NCI-H146 treated with DMSO at 0.1 percent for 48 hours (cell line): Measurements from ENCODE around the gene TPCN2.
"Not testable (repeated sequence)": the region's sequence is repeated elsewhere in the genome, so short reads cannot be mapped to it uniquely, and the experiment has no call there.

ENCODE experiments used
- DNase-seq: peaks from one replicate; lab custom pipeline; 2025; ENCODE audit not compliant: unreplicated experiment; lab: John Stamatoyannopoulos, UW

TPCN2 gene

DNA sequence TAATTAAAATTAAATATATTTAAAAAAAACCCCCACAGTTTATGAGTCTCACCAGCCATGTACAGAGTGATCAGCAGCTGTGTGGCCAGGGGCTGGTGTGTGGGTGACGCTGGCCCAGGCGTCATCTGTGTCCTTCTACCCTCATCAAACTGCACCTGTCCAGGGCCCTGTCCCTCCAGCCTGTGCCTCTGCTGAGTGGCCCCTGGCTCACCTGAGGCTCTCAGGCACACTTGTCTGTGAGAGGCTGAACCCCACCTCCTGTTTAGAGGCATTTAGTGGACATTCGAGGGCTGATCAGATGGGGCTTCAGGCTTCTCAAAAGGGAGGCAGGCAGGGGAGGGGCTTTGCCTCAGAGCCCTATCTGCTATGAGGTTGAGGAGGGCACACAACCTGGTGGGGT, 77.1 kb downstream of the TPCN2 start:
- no peak for DNase-seq

DNA sequence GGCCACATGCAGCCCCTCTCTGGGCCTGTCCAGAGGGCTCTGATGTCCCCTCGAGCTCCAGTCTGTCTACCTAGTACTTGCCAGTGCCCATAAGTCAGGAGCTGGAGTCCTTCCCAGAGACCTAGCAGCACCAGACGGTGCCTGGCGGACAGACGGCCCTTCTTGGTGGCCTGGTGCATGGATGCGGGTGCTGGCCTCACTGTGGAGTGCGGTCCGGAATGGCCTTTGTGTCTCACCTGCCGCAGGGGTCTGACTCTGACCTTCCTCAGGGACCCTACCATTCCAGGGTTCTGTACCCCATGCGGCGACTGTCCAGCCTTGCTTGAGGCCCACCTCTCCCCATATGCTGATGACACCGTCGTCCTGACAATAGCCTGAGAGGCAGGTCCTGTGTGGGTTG, 77.6 kb downstream of the TPCN2 start:
- no peak for DNase-seq

DNA sequence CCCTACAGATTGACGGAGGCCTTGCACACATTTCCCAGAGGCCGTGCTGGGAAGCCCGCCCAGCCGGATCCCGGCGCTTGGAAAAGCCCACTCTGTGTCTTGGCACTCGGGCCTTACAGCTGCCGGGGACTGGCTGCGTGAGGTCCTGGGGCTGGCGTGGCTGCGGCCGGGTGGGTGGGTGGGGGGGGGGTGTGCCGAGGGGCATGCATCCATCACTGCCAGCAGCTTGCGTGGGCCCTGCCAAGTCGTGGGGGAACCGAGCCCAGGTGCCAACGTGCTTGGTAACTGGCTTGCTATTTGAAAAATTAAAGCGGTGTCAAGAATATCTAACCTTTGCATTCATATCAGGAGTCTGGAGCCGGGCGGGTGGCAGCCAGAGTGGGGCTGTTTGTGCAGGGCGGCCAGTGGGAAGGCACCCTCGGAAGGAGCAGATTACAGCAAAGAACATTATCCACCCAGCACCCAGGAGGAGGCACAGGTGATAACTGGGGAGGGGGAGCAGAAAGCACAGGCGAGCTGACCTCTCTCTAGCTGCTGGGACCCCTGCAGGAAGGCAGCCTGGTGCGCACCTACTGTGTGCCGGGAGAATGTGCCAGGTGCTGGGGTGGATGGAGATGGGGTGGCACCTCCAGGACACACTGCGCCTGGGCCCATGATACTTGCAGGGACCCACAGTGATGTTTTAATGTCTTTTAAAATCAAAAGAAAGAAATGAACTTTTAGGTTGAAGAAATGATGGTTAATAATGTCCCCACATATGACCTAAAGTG, 78.5 kb downstream of the TPCN2 start:
- DNase-seq, result no peak

DNA sequence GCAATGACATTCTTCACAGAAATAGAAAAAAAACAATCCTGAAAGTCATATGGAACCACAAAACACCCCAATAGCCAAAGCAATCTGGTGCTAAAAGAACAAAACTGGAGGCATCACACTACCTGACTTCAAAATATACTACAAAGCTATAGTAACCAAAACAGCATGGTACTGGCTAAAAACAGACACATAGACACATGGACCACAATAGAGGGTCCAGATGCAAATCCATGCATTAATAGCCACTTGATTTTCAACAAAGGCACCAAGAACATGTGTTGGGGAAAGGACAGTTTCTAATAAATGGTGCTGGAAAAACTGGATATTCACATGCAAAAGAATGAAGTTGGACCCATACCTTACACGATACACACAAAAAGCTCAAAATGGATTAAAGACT, 79.2 kb downstream of the TPCN2 start:
- no peak for DNase-seq

DNA sequence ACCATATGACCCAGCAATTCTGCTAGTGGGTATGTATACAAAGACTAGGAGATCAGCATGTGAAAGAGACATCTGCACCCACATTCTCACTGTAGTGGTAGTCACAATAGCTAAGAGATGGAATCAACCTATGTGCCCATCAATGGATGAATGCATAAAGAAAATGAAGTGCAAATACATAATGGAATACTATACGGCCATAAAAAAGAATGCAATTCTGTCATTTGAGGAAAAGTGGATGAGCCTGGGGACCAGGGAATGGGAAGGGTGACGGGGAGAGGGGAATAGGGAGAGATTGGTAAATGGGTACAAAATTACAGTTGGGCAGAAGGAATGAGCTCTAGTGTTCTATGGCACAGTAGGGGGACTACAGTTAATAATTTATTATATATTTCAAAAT, 80.3 kb downstream of the TPCN2 start:
- DNase-seq, result no peak

DNA sequence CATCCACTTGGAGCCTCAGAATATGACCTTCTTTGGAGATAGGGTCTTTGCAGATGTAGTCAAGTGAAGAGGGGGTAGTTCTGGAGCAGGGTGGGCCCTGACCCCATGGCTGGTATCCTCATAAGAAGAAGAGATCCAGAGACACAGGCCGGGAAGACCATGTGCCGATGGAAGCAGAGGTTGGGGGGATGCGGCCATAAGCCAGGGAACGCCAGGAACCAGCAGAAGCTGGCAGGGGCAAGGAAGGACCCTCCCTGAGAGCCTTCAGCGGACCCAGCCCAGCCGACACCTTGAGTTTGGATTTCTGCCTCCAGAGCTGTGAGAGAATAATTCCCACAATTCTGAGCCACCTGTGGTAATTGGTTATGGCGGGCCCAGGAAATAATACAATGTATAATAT, 80.9 kb downstream of the TPCN2 start:
- no peak for DNase-seq

DNA sequence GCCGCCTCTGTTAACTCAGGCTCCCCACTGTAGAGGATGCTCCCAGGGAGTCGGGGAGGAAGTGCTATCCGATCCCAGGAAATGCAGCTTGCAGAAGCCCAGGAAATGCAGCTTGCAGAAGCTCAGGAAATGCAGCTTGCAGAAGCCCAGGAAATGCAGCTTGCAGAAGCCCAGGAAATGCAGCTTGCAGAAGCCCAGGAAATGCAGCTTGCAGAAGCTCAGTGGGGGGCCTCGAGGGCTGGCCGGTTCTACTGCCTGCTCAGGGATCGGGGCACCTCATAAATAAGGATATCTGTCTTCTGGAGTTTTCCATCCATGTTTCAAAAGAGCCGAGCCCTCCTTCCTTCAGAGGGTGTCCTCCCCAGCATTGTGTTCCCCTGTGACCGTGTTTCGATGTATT, 81.9 kb downstream of the TPCN2 start:
- DNase-seq, result no peak

DNA sequence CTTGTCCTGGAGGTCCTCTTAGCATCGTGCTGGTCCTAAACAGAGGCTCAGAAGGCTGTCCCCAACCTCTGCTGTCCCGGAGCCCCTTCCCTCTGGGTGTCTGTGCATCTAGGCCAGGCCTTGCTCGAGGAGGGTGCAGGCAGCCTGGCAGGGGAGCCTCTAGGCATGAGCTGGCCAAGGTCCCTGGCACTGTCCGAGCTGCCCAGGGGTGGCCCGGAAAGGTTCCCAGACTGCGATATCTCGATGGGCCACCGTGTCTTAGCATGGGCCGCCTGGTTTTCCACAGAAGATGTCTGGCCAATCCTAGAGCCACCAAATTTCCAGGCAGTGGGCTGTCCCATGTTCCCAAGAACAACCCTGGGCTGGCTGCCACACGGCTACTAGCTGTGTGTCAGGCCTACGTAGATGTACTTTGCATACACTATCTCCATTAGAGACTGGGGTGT, 82.4 kb downstream of the TPCN2 start:
- no peak for DNase-seq

DNA sequence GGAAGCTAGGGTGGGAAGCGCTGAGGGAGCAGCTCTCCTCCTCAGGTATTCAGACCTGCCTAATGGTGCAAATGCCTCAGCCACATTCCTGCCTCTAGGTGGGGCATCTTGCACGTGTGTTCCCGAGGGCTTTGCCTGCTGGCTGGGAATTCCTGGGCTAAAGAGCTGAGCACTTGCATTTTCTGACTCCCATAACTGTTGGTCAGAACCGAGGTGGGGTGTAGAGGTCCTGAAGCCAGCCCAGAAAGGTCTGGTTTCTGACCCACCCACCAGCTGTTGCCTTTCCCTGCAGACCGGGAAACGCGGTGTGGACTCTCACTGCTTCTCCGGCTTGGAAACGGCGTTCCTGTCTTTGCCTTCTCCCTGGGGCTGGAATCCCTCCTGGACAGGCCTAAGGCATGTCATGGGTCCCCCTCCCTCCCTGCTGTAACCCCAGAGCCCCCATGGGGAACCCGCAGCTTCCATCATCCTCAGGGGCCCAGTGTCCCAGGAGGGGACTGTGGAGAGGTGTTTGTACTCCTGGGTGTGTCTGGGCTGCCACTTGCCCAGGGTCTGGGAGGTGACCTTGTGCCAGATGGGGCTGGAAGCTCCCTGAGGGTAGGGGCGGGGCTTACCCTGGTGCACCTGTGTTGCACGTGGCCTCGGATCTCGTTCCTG, 83.0 kb downstream of the TPCN2 start:
- no peak for DNase-seq

DNA sequence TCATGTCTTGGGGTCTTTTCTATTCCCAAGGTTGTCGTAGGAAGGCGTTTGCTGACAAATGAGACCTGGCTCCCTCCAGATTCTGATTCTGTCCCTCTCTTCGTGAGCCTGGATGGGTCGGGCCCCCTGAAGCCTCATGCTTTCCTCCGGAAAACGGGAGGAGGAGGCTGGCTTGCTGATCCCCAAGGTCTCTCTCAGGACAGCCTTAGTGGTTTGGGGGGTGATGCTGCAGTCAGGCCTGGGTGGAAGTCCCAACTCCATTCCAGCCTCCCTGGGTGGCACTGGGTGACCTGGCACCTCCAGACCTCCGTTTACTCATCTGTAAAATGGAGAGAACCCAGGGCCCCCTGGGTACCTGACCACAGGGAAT, 83.6 kb downstream of the TPCN2 start:
- no peak for DNase-seq

DNA sequence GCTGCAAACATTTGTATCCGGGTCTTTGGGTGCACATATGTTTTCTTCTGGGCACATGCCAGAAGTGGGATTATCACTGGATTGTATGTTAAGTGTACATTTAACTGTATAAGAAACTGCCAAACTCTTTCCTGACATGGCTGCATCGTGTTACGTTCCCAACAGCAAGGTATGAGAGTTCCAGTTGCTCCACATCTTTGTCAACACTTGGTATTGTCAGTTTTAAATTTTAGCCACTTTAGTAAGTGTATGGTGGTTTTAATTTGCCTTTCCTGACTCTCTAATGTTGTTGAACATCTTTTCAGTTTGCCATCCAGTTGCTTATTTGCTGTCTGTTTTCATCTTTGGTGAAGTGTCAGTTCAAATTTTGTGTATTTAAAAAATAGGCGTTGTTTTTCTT, 84.5 kb downstream of the TPCN2 start:
- no peak for DNase-seq

DNA sequence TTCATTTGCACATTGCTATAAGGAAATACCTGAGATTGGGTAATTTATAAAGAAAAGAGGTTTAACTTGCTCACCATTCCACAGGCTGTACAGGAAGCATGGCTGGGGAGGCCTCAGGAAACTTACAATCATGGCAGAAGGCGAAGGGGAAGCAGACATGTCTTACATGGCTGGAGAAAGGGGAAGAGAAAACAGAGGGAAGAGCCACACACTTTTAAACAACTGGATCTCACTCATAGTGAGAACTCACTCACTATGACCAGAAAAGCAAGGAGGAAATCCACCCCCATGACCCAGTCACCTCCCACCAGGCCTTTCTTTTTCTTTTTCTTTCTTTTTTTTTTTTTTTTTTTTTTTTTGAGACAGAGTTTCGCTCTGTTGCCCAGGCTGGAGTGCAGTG, 85.5 kb downstream of the TPCN2 start:
- DNase-seq, result not testable (repeated sequence)

DNA sequence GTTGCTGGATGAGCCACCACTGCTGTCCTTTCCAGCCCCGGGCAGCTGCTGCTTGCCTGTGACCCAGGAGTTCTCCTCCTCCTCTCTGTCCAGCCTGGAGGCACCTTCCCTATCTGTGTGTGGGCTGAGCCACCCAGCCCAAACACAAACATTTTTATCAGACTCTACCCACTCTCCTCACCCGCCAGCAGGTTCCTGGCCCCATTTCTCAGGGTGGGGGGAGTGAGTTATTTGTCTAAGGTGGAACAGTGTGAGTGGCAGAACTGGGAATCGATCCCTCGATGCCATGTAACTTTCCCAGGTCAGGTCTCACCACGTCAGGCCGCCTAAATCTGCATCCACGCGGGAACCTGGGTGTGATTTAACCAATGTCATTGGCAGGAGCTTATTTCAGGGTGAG, 86.2 kb downstream of the TPCN2 start:
- DNase-seq, result no peak

DNA sequence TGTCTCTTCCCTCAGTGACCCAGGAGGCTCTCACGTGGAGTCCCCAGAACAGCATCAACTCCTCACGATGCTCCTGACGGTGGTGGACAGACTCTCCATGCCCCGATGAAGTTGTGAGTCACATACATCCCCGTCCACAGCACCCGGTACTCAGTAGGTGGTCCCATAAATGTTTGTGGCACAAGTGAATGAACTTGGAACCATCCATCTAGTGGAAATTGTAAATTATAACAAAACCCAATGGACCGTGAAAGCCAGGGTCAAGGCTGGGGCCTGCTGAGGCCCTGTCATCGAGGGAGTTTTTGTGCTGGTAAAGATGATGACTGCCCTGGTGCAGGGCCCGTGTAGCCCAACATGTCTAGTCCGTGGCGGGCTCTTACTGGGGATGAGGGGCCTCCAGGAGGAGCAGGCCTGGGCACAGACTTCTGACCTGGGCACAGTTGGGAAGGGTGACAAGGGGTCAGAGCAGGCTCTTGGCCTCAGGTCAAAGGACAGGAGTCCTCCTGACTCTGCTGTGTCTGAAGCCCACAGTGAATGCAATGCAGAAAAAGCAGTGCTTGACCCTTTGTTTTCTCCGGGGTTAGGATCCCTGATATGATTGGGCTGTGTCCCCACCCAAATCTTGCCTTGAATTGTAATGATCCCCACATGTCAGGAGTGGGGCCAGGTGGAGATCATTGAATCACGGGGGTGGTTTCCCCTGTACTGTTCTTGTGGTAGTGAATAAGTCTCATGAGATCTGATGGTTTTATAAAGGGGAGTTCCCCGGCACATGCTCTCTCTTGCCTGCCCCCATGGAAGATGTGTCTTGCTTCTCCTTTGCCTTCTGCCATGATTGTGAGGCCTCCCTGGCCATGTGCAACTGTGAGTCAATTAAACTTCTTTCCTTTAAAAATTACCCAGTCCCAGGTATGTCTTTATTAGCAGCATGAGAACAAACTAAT, 87.0 kb downstream of the TPCN2 start:
- DNase-seq, result no peak

DNA sequence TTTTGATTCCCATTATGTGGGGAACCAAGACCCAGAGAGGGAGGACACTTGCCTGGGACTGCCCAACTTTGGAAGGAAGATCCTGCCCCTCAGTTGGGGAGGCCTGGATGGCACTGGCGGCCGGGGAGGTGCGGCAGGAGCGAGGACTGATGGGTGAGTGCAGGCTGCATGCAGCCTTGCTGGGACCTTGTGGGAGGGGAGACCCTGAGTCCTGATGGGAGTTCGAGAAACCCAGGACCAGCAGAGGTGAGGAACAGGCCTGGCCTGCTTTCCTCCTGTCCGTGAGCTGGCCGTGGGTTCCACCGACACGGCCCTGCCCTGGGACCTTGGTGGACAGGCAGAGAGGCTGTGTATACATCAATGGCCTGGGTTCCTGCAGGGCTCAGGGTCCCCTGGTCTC, 87.7 kb downstream of the TPCN2 start:
- no peak for DNase-seq

DNA sequence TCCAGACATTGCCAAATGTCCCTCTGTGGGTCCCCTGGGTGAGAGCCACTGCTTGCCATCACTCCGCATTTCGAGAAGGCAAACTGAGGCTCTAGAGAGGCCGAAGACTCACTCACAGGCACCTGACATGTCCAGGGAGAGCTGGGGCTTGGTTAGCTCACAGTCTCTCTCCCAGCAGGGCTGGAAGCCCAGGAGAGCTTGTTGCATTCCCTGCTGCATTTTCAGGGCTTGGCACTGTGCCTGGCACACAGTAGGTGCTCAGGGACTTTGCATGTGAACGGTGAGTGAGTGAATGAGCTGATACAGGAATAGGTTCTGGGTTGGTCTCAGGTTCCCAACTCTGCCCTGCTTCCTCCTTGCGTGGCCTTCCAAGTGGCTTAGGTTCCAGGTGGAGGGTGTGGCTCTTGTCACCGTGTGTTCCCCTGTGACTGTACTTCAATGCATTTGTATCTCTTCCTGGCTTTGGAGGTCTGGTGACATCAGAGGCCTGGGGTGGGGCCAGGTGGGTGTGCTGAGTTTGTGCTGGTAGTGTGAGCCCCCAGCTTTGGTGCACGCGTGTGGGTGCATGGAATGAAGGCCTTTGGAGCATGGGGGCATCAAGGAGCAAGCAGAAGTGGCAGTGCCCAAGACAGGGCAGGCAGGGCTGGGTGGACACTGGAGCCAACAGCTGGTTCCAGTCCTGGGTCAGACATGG, 88.6 kb downstream of the TPCN2 start:
- DNase-seq, result no peak

DNA sequence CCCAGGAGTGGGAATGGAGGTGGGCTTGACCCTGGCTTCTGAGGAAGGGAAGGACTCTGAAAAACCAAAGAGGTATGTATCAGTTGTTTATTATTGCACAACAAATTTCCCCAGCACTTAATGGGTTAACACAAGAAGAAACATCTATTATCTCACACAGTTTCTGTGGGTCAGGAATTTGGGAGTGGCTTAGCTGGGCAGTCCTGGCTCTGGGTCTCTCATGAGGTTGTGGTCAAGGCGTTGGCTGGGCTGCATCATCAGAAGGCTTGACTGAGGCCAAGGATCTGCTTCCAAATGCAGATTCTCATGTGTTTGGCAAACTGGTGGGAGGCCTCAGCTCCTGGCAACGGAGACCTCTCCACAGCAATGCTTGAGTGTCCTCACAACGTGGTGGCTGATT, 89.5 kb downstream of the TPCN2 start:
- no peak for DNase-seq

DNA sequence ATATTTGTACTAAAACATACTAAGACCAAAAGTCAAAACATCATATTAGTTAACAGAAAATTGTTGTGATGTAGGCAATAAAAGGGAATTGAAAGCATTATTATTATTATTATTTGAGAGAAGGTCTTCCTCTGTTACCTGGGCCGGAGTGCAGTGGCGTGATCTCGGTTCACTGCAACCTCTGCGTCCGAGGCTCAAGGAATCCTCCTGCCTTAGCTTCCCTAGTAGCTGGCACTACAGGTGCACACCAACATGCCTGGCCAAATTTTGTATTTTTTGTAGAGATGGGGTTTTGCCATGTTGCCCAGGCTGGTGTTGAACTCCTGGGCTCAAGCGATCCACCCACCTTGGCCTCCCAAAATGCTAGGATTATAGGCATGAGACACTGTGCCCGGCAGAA, 91.4 kb downstream of the TPCN2 start:
- DNase-seq, result not testable (repeated sequence)

DNA sequence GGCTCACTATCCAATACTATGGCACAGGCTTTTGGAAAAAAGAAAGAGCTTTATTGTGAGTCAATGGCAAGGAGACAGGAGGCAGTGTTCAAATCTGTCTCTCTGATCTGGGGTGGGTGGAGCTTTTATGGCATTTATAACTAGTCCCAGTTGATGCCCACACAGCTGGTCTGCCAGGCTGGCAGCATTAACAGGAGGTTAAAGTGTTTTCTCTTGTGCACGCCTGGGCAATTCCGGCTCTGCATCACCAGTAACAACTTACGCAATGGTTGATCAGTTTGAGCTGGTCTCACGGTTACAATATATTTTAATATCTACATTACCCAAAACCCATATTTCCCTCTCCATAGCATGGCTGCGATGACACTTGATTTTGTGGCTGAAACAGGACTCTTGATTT, 91.9 kb downstream of the TPCN2 start:
- no peak for DNase-seq

DNA sequence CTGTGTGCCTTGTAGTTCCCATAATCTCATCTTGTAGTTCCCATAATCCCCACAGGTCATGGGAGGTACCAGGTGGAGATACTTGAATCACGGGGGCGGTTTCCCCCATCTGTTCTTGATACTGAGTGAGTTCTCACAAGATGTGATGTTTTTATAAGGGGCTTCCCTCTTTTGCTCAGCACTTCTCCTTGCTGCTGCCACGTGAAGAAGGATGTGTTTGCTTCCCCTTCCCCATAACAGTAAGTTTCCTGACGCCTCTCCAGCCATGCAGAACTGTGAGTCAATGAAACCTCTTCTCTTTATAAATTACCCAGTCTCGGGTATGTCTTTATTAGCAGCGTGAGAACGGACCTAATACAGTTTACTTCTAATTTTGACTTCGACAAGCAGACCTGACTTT, 93.0 kb downstream of the TPCN2 start:
- no peak for DNase-seq

DNA sequence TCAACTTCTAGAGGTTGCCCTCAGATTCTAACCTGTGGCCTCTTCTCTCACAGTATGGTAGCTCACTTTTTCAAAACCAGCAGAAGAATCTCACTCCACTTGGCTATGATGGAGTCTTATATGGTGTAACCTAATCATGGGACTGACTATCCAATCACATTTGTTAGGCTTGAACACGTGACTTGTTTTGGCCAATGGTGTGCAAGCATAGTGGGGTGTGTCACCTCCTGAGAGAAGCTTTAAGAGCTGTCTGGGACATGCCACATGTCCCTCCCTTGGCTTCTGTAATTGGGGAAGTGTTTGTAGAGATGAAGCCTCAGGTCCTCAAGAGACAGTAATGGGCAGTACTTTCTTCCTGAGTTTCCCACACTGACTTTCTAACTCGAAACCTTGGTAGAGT, 94.2 kb downstream of the TPCN2 start:
- DNase-seq, result no peak
